HUES64 (cell line): ENCODE measurements around the gene ARIH2.

Experiments used
- H3K27ac ChIP-seq: 2 replicates; pipeline ENCODE4 v1.7.0; 2013; ENCODE audit warnings: low read depth, low read length, inconsistent platforms
- H3K27me3 ChIP-seq: 2 replicates; pipeline ENCODE4 v1.6.1; 2013; ENCODE audit warnings: mild to moderate bottlenecking, low read length; ENCODE audit not compliant: insufficient read depth
- H3K36me3 ChIP-seq: 2 replicates; pipeline ENCODE4 v1.6.1; 2013; ENCODE audit warnings: mild to moderate bottlenecking, low read length; ENCODE audit not compliant: insufficient read depth
- H3K4me1 ChIP-seq: 2 replicates; pipeline ENCODE4 v1.6.1; 2013; ENCODE audit warnings: mild to moderate bottlenecking, low read length, moderate library complexity; ENCODE audit not compliant: insufficient read depth
- H3K4me3 ChIP-seq: 2 replicates; pipeline ENCODE4 v1.5.1; 2013; ENCODE audit warnings: mild to moderate bottlenecking, low read length, moderate library complexity
- H3K9ac ChIP-seq: 2 replicates; pipeline ENCODE4 v1.6.1; 2013; ENCODE audit warnings: mild to moderate bottlenecking, low read depth, low read length
- H3K9me3 ChIP-seq: 2 replicates; pipeline ENCODE4 v1.6.1; 2013; ENCODE audit warnings: low read depth, low read length; ENCODE audit not compliant: insufficient read depth
- WGBS: fragments of 150-250, 120-280 bp; methylation state at CpG from one replicate; pipeline ENCODE4 v1.1.7; 2013; ENCODE audit warnings: missing lambda C conversion rate; 5-methylcytosine and 5-hydroxymethylcytosine counted together

Gene ARIH2

DNA sequence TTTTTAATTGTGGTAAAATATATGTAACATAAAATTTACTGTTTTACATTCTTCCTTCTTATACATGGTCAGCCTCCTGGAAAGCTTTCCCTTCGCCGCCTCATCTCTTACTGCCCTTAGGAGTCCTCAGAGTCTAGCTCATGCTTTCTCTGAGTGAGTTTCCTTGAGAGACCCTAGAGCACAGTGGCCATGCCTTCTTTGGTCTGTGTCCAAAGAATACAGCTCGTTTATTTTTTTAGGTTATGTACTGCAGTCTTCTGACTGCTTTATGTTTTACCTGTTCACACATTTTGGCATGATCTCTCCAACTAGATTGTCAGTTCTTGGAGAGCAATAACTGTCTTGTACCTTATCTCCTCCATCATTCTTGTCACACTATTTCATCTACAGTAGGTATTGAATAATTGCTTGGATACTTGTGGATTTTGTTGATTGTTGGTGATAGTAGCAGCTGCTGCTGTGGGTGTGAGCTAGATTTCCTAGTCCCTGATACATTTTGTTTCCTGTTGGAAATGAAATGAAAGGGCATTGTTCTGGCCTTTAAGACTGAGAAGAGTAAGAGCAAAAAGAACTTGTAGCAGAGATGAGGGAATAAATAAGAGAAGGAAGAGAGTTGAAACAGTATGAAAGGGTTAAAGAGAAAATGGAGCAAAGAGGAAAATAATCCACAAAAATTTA, 10.9 kb downstream of the ARIH2 start:
- WGBS: 95% methylated on average over 3 of the region's 3 CpGs
- Histone ChIP-seq H3K27ac (no peak overlapping the region), H3K27me3 (no peaks in the 10 kb centered on the region), H3K4me1 (no peaks in the 10 kb centered on the region), H3K9ac (no peak overlapping the region), H3K4me3 (no peak overlapping the region), H3K9me3 (no peaks in the 10 kb centered on the region), H3K36me3 (peaks cover 81% of the 10 kb centered on the region)

DNA sequence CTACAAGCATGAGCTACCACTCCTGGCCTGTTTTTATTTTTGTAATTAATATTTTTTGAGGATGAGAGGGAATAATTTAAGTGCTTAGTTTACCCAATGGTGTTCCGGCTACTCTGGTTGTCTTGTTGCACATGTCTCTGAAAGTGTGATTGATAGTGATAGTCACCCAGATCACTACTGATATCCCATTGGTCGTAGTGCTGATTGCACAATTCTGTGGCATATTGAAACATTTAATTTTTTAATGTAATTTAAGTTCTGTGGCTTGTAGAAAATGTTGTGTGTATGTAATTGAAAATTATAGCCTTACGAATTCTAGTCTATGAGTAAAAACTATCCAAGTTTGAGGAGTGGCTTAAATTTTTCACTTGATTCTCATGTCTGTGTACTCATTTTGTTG, 11.9 kb downstream of the ARIH2 start:
- Histone ChIP-seq H3K27ac (no peak overlapping the region), H3K4me3 (no peak overlapping the region), H3K9me3 (no peaks in the 10 kb centered on the region), H3K36me3 (peaks cover 78% of the 10 kb centered on the region), H3K27me3 (no peaks in the 10 kb centered on the region), H3K9ac (no peak overlapping the region), H3K4me1 (no peaks in the 10 kb centered on the region)
- WGBS: over 99% methylated on average over 3 of the region's 3 CpGs

DNA sequence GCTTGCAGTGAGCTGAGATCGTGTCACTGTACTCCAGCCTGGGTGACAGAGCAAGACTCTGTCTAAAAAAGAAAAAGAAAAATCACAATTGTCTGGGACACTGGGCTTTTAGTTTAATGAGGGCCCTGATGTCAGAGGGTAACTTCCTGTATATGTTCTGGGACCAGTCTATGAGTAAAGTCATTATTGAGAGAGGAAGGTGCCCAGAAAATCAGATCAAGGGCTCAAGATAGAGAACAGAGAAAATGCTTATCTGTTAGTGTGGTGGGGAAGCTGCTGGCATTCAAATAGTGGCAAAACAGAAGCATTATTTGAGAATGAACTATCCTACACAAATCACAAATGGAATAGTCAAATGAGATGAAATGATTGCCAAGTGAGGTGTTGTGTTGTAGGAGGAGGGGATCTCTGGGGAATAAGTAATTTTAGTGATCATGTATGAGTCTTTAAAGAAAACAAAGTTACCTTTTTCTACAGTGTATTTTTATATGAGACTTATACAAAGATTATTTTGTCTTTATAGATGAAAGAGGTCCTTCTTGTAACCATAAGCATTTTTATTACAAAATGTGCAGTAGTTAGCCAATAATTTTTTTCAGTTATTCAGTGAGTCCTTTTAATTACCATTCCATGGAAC, 13.4 kb downstream of the ARIH2 start:
- peaks cover 76% of the 10 kb centered on the region for H3K36me3 ChIP-seq
- H3K27ac ChIP-seq: no peak overlapping the region
- H3K4me1 ChIP-seq: no peaks in the 10 kb centered on the region

DNA sequence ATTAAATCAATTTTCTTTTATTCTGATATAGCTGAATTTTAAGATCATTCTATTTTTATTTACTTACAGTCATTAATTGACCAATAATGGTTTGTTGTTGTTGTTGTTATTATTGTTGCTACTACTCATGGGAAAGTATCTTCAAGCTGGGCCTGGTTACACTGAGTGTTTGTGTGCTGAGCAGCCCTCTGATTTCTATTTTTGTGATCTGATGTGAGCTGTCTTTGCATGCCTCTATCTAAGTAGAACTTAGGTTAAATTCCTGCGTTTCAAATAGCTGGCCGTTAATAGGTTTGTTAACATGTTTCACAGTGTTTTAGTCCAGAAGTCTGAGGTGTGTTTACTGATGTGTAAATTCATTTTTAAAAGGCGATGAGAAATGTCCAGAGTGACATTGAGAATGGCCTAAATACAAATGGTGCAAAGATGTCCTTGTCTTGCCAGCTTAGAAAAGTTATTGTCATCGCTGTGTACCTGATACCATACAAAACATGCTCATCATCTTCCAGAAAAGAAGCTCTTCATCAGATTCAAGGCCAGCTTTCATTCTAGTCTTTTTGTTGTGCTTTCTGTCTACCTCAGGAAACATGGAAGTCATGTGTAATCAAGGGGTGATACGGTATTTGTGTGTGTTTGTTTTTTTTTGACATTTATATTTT, 15.8 kb downstream of the ARIH2 start:
- Histone ChIP-seq H3K4me1 (no peaks in the 10 kb centered on the region), H3K9ac (no peak overlapping the region), H3K27me3 (no peaks in the 10 kb centered on the region), H3K27ac (no peak overlapping the region), H3K9me3 (no peaks in the 10 kb centered on the region), H3K4me3 (no peak overlapping the region), H3K36me3 (peaks cover 61% of the 10 kb centered on the region)
- WGBS: 94% methylated on average over 4 of the region's 5 CpGs

More for the DNA sequence above, 13.4 kb downstream of the ARIH2 start:
- 95% methylated on average over 1 of the region's 1 CpG for WGBS
- Histone ChIP-seq H3K9me3 (no peaks in the 10 kb centered on the region), H3K27me3 (no peaks in the 10 kb centered on the region), H3K9ac (no peak overlapping the region), H3K4me3 (no peak overlapping the region)

DNA sequence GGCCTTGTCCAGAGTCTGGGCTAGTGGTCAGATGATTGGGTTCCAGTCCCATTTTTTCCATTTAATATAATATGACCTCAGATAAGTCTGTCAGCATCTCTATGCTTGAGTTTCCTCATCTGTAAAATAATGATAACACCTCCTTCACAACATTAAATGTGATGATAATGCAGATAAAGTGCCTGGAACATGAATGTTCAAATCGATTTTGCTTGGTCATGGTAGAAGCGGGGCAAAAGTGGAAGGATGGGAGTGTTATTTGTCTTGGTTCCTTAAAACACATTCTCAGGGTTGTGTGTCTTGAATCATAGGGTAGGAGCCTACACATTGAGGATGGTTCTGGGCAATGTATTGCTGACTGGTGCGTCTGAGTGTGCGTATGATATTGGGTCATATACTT, 16.9 kb downstream of the ARIH2 start:
- peaks cover 51% of the 10 kb centered on the region for H3K36me3 ChIP-seq
- H3K27ac ChIP-seq: no peak overlapping the region
- no peaks in the 10 kb centered on the region for H3K4me1 ChIP-seq
- no peak overlapping the region for H3K4me3 ChIP-seq
- no peak overlapping the region for H3K9ac ChIP-seq
- 93% methylated on average over 2 of the region's 4 CpGs for WGBS
- H3K27me3 ChIP-seq: no peaks in the 10 kb centered on the region
- no peaks in the 10 kb centered on the region for H3K9me3 ChIP-seq

DNA sequence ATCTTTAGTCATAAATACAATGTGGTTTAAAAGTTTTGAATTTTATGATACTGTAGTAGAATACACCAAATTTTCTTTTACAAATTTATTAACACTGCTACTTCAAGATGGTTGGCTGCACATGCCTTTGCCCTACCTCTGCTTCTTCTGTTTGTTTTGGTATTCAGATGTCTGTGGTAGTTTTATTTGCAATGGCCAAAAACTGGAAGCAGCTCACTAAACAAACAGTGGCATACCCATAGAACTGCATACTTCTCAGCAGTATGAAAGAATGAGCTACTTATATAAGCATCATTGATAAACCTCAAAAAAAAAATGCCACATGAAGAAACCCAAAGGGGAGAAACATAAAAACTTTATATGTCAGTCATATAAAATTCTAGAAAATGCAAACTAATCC, 19.5 kb downstream of the ARIH2 start:
- no peak overlapping the region for H3K9ac ChIP-seq
- no peaks in the 10 kb centered on the region for H3K4me1 ChIP-seq
- H3K36me3 ChIP-seq: peaks cover 40% of the 10 kb centered on the region
- H3K27me3 ChIP-seq: no peaks in the 10 kb centered on the region
- no peak overlapping the region for H3K4me3 ChIP-seq
- H3K27ac ChIP-seq: no peak overlapping the region
- H3K9me3 ChIP-seq: no peaks in the 10 kb centered on the region

DNA sequence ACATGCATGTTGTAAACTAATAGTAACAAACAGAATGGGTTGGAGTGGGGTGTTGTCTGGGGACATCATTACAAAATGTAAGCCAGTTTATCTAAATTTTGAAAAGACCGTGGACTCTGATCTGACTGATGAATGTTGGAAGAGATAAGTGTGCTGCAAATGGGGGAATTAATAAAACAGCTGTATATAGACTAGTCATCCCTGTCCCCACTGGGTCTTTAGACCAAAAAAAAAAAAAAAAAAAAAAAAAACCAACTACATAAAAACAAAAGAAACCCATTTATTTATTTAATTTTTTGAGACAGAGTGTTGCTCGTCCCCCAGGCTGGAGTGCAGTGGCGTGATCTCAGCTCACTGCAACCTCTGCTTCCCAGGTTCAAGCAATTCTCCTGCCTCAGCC, 20.0 kb downstream of the ARIH2 start:
- Histone ChIP-seq H3K9me3 (no peaks in the 10 kb centered on the region), H3K36me3 (peaks cover 40% of the 10 kb centered on the region), H3K4me1 (no peaks in the 10 kb centered on the region), H3K27ac (no peak overlapping the region), H3K4me3 (no peak overlapping the region), H3K9ac (no peak overlapping the region), H3K27me3 (no peaks in the 10 kb centered on the region)
- WGBS: 89% methylated on average over 3 of the region's 3 CpGs

DNA sequence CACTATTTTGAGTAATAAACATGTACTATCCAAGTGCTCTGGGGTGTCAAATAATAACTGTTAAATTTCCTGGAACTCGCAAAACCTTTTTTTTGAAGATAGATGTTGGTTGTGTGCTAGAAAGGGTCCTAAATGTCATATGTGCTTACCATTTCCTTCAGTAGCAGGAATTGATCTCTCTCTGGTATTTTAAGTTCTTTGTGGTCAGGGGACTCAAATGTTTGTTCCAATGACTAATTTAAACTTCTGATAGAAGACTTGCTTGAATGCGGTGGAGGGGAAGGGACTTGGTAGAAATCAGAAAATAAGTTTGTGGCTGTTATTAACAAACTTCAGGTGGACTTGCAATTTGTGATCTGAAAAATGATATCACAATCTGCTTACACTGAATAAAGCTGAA, 26.8 kb downstream of the ARIH2 start:
- Histone ChIP-seq H3K4me3 (no peak overlapping the region), H3K36me3 (peaks cover 26% of the 10 kb centered on the region), H3K4me1 (peaks cover 8% of the 10 kb centered on the region), H3K9me3 (no peaks in the 10 kb centered on the region), H3K27me3 (no peaks in the 10 kb centered on the region), H3K27ac (no peak overlapping the region), H3K9ac (no peak overlapping the region)
- WGBS: 98% methylated on average over 2 of the region's 2 CpGs

DNA sequence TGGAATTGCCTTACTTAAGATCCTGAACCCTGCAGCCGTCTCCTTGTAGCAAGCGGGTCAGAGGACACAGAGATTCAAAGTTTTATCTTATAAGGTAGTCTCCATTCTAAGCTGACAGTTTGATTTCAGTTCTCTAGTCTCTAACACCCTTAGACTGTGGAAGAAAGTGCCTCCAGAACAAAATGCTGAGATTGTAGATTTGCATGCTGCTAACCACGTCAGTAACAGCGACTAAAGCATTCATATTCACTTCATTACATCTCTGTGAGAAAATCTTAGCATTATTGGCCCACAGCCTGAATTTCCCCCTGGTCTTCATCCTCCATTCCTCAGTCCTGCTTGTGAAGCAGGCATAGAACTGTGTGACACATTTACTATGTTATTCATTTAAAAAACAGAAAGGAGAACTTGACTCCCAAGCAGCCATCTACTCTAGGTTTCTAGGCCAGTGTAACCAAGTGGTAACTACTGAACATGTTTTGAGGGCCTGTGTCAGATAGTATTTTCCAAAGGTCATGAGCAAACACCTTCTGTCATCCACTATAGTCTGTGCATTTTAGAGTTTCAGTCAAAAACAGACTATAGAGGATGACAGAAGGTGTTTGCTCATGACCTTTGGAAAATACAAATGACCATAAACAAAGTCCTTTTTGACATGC, 27.4 kb downstream of the ARIH2 start:
- Histone ChIP-seq H3K9ac (no peak overlapping the region), H3K4me3 (no peak overlapping the region), H3K36me3 (peaks cover 26% of the 10 kb centered on the region), H3K4me1 (peaks cover 8% of the 10 kb centered on the region), H3K27ac (no peak overlapping the region), H3K9me3 (no peaks in the 10 kb centered on the region), H3K27me3 (no peaks in the 10 kb centered on the region)
- 96% methylated on average over 4 of the region's 4 CpGs for WGBS

DNA sequence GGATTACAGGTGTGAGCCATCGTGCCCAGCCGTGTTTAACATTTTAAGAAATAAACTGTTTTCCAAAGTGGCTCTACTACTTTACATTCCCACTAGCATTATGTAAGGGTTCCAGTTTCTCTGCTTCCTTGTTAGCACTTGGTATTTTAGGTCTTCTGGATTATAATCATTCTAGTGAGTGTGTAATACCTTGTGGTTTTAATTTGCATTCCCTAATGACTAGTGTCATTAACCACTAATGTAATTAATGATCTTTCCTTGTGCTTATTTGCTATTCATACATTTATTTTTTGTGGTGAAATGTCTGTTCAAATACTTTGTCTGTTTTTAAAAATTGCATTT, 30.7 kb downstream of the ARIH2 start:
- H3K9ac ChIP-seq: no peak overlapping the region
- H3K4me1 ChIP-seq: peaks cover 8% of the 10 kb centered on the region
- H3K36me3 ChIP-seq: peaks cover 22% of the 10 kb centered on the region; the same call in 1 of the 2 replicates
- H3K27me3 ChIP-seq: no peaks in the 10 kb centered on the region
- no peaks in the 10 kb centered on the region for H3K9me3 ChIP-seq
- WGBS: 92% methylated on average over 2 of the region's 2 CpGs
- H3K27ac ChIP-seq: 0 out of 2 replicates have a peak overlapping the region, but pooled peaks have one; percentile 25
- no peak overlapping the region for H3K4me3 ChIP-seq

DNA sequence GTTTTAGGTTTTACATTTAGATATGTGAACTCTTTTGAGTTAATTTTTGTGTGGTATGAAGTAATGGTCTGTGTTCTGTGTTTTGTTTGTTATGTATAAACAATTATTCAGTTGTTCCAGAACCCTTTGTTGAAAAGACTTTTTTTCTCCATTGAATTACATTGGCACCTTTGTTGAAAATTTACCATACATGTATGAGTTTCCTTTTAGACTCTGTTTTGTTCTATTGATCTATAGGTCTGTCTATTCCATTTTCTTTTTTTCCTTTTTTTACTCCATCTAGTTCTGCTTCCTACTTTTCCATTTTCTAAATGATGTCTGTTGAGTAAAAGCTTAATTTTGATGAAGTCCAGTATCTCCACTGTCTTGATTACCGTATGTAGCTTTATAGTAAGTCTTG, 31.4 kb downstream of the ARIH2 start:
- peaks cover 8% of the 10 kb centered on the region for H3K4me1 ChIP-seq
- H3K4me3 ChIP-seq: no peak overlapping the region
- H3K9ac ChIP-seq: no peak overlapping the region
- H3K27me3 ChIP-seq: no peaks in the 10 kb centered on the region
- WGBS: 100% methylated on average over 1 of the region's 1 CpG
- no peaks in the 10 kb centered on the region for H3K9me3 ChIP-seq
- no peak overlapping the region for H3K27ac ChIP-seq
- H3K36me3 ChIP-seq: peaks cover 27% of the 10 kb centered on the region; the same call in 1 of the 2 replicates
